ENCODE results near the gene DSCAML1.

Gene DSCAML1

DNA sequence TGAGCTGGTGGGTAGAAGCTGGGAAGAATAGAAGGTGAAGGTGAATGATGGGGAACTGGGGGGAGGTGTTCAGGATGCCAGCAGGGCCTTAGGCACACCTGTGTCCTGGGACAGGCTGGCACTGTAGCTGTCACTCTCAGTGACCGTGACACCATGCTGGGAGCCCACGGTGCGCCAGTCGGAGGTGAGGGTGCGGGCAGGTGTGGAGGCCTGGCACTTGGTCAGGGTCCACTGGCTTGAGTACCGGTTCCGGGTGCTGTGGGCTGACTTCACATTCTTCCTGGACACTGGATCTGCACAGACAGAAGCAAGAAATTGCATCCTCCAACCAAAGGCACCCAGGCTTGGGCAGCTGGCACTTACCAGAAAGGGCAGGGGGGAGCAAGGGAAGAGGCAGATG is 365.6 kb downstream of the DSCAML1 start:
- DNase-seq (ENCODE audit: low read depth) = no peak
- no peak overlapping the region for H3K4me3 ChIP-seq (ENCODE audit: low read depth, low read length)
- TF ChIP-seq, protein P1, sequence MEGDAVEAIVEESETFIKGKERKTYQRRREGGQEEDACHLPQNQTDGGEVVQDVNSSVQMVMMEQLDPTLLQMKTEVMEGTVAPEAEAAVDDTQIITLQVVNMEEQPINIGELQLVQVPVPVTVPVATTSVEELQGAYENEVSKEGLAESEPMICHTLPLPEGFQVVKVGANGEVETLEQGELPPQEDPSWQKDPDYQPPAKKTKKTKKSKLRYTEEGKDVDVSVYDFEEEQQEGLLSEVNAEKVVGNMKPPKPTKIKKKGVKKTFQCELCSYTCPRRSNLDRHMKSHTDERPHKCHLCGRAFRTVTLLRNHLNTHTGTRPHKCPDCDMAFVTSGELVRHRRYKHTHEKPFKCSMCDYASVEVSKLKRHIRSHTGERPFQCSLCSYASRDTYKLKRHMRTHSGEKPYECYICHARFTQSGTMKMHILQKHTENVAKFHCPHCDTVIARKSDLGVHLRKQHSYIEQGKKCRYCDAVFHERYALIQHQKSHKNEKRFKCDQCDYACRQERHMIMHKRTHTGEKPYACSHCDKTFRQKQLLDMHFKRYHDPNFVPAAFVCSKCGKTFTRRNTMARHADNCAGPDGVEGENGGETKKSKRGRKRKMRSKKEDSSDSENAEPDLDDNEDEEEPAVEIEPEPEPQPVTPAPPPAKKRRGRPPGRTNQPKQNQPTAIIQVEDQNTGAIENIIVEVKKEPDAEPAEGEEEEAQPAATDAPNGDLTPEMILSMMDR (IDR thresholded peaks at IDR 0.05; ENCODE audit: insufficient read depth, low read depth, low read length, missing control alignments) = no peak

DNA sequence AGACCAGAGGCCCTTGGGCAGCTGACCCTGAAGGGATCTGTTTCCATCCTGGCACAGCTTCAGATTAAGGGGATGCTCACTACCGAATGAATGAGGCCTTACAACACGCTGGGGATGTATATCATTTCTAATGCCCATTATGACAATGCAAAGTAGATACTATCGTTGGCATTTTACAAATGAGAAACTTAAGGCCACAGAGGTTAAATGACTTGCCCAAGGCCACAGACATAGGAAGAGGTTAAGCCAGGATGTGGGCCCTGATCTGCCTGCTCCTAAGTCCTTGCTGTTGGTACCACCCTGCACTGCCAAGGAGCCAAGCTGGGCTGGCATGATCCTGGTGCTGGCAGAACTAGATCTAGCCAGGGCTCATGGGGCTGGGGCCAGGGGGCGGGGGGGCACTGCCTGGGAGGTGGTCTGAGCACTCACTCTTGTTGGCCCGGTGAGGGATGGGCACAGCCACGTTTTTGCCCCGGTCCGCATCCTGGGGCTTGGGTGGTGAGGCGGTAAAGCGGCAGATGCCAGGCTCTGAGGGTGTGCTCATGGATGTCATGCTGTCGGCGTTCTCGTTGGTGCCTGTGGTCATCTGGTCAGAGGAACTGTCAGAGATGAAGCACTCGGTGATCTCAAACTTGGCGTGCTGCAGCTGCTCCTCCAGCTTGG is 366.6 kb downstream of the DSCAML1 start:
- no peak overlapping the region for H3K4me3 ChIP-seq (ENCODE audit: low read depth, low read length)
- DNase-seq (ENCODE audit: low read depth) = no peak
- TF ChIP-seq, protein P1 (IDR thresholded peaks at IDR 0.05; ENCODE audit: insufficient read depth, low read depth, low read length, missing control alignments) = no peak

DNA sequence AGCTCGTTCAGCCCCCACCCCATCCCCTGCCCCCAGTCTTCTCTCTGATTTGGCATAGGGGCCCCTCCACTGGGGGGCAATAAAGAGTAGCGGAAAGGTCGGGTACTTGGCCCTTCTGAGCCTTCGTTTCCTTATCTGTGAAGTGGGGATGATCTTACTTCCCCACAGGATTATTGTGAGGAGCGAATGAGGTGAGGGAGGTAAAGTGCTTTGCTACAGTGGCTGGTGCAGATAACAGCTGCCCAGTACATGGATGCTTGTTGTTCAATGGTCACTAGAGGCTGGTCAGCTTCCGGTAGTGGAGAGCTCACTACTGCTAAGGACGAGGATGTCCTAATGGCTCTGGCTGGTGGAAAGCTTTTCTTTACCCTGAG is 368.2 kb downstream of the DSCAML1 start:
- no peak overlapping the region for H3K4me3 ChIP-seq (ENCODE audit: low read depth, low read length)
- no peak for DNase-seq (ENCODE audit: low read depth)
- TF ChIP-seq, protein P1 (IDR thresholded peaks at IDR 0.05; ENCODE audit: insufficient read depth, low read depth, low read length, missing control alignments) = no peak

DNA sequence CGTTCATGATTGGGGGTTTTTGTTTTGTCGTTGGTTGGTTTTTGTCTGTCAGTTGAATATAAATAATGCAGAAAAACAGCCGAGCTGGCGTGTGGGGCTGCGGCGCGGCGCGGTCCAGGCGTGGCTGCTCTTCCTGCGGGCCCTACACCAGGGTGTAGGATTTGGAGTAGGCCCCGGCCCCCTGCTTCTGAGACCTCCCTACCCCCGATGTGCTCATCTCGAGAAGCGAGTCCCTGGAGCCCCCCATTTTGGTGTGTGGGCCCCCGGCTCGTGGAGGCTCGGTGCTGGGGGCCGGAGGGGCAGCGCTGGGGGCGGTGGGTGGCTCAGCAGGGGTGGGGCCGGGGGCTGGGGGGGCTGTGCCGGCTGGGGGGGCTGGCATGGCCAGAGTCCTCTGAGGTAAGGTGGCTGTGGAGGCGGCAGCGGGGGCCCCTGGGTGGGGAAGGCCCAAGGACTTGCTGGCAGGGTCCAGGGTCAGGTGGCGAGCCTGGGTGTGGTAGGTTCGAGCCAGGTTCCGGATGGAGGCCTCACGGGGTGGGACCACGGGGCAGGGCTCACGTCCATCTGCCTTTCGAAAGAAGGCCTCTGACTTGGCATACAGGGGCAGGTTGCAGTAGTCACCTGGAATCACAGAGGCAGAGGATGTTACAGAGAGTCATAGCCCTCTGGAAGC is 368.7 kb downstream of the DSCAML1 start:
- no peak for DNase-seq (ENCODE audit: low read depth)
- TF ChIP-seq, protein P1 (IDR thresholded peaks at IDR 0.05; ENCODE audit: insufficient read depth, low read depth, low read length, missing control alignments) = no peak

DNA sequence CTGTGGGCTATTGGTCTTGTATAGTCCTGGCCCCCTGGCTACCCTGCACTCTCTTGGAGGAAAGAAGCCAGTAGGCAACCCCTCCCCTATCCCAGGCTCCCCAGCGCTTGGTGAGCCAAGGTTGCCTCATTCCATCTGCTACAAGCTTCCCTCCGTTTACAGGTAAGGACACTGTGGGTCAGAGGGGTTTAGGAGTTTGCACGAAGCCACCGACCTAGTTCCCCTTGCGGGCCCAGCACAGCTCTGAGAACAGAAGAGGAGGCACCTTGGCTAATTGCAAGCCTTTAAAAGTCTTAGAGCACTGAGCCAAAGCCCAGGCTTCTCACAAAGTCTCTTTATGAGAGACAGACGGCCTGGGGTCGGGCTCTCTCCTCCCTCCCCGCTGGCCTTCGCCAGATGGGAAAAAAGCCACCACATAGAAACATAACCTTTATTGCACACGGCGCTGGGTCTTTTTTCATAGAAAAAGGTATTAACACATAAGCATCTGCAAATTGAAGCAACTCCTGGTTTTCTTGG is 369.6 kb downstream of the DSCAML1 start:
- DNase-seq (ENCODE audit: low read depth) = no peak
- TF ChIP-seq, protein P1 (IDR thresholded peaks at IDR 0.05; ENCODE audit: insufficient read depth, low read depth, low read length, missing control alignments) = no peak
- H3K4me3 ChIP-seq (ENCODE audit: low read depth, low read length) = no peak overlapping the region

More for the DNA sequence above, 368.7 kb downstream of the DSCAML1 start:
- no peak overlapping the region for H3K4me3 ChIP-seq (ENCODE audit: low read depth, low read length)

DNA sequence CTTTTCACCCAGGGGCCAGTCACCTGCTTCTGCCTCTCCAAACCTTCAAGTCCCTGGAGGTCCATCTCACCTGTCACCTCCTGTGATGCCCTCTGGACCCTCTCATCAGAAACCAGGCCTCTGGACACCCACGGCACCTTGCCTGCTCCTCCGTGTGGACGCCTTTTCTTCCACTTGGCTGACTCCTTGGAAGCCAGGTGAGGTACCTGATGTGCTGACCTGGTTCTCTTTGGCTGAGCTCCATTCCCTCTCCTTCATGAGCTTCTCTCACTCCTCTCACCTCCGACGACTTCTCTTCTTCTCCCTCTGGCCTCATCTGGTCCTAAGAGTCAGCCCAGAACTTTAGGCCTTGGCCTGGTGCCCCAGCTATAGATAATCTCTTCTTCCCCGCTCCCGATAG is 370.1 kb downstream of the DSCAML1 start:
- TF ChIP-seq, protein P1 (IDR thresholded peaks at IDR 0.05; ENCODE audit: insufficient read depth, low read depth, low read length, missing control alignments) = no peak
- DNase-seq (ENCODE audit: low read depth) = no peak
- no peak overlapping the region for H3K4me3 ChIP-seq (ENCODE audit: low read depth, low read length)

Measured in GM12865 (cell line).